Fibroblast of the aortic adventitia (primary cell): Measurements from ENCODE around the gene ALG12. TPM values are rescaled to one million over a fixed set of nuclear protein-coding genes. Genes with fewer than 3 reads are reported as not detected.

ENCODE experiments used
- DNase-seq: peaks from one replicate; pipeline ENCODE4 v3.0.0-alpha.2; 2010; ENCODE audit warnings: low read depth
- H3K4me3 ChIP-seq: 2 replicates; pipeline ENCODE4 v1.5.1; 2011; ENCODE audit warnings: low read depth, mild to moderate bottlenecking, control low read depth, low read length, moderate library complexity
- CTCF ChIP-seq: IDR thresholded peaks from 2 replicates; pipeline ENCODE4 v1.5.1; 2011; ENCODE audit warnings: mild to moderate bottlenecking, low read length, control low read depth, inconsistent platforms; ENCODE audit not compliant: insufficient read depth
- total RNA-seq: library from RNA; depleted of rRNA; stranded (reverse); fragments of >200 nt; gene quantifications from 2 replicates; pipeline ENCODE4 v1.2.3, GENCODE V29; 2012; ENCODE audit warnings: low replicate concordance

Gene ALG12
- total RNA-seq, 1 donor, result 19.9 TPM

- DNase-seq, result no peak
- no peak for TF ChIP-seq CTCF
- H3K4me3 ChIP-seq, result no peak overlapping the region
These were observed 48.2 kb downstream of the ALG12 start for GRCh38 chr22:49869845-49870712.

- DNase-seq, result no peak
- H3K4me3 ChIP-seq, result no peak overlapping the region
- TF ChIP-seq CTCF, result no peak
These were observed 49.0 kb downstream of the ALG12 start for GRCh38 chr22:49869086-49869830.

GRCh38 chr22:49867303-49868265 is 50.7 kb downstream of the ALG12 start:
- no peak for TF ChIP-seq CTCF
- DNase-seq, result no peak
- H3K4me3 ChIP-seq, result no peak overlapping the region

GRCh38 chr22:49866646-49867045 is 51.6 kb downstream of the ALG12 start:
- DNase-seq, result no peak
- no peak for TF ChIP-seq CTCF
- no peak overlapping the region for H3K4me3 ChIP-seq

GRCh38 chr22:49866134-49866533 is 52.1 kb downstream of the ALG12 start:
- H3K4me3 ChIP-seq, result no peak overlapping the region
- TF ChIP-seq CTCF, result no peak
- DNase-seq, result no peak

GRCh38 chr22:49865156-49865555 is 53.1 kb downstream of the ALG12 start:
- no peak for TF ChIP-seq CTCF
- no peak overlapping the region for H3K4me3 ChIP-seq

More at GRCh38 chr22:49865156-49865555, 53.1 kb downstream of the ALG12 start:
- DNase-seq, result no peak
